Measurements from ENCODE around the gene MROH9. TPM values are rescaled to one million over a fixed set of nuclear protein-coding genes. Genes with fewer than 3 reads are reported as not detected.
"Not testable (repeated sequence)": the region's sequence is repeated elsewhere in the genome, so short reads cannot be mapped to it uniquely, and the experiment has no call there.

Gene MROH9
- total RNA-seq, 1 experiment from 2014 or later = not detected

GRCh38 chr1:170917373-170917772, 18.0 kb upstream of the MROH9 start:
- TF ChIP-seq CTCF (conservative IDR thresholded peaks at IDR 0.05) = no peak
- Histone ChIP-seq H2BK20ac (ENCODE audit: low read depth, low read length, poor library complexity, severe bottlenecking) (no peak overlapping the region), H2BK5ac (ENCODE audit: insufficient read length, low read length) (no peak overlapping the region), H3K4me2 (ENCODE audit: insufficient read depth, insufficient read length, low read length) (no peak overlapping the region), H4K5ac (ENCODE audit: insufficient read length, low read depth, low read length) (peak overlapping the region; percentile 63), H2BK120ac (ENCODE audit: low read depth, low read length, poor library complexity, severe bottlenecking) (no peak overlapping the region), H3K18ac (ENCODE audit: insufficient read length, low read depth, low read length) (no peak overlapping the region), H2BK12ac (ENCODE audit: insufficient read length, low read depth, low read length) (no peak overlapping the region), H3K4ac (ENCODE audit: low read depth, low read length) (no peak overlapping the region), H3K9me3 (ENCODE audit: control insufficient read depth, low read depth, low read length) (no peaks in the 10 kb centered on the region), H3K79me1 (ENCODE audit: insufficient read depth, low read depth, low read length, poor library complexity, severe bottlenecking) (no peaks in the 10 kb centered on the region), H3K9ac (ENCODE audit: extremely low read depth, insufficient read length, low read length) (no peak overlapping the region), H3K4me1 (ENCODE audit: insufficient read depth, low read length) (no peaks in the 10 kb centered on the region), H4K91ac (ENCODE audit: insufficient read length, low read depth, low read length) (no peak overlapping the region), H3K56ac (ENCODE audit: insufficient read length, low read depth, low read length) (no peak overlapping the region), H2AFZ (ENCODE audit: low read length) (no peak overlapping the region), H3K27ac (ENCODE audit: insufficient read length, low read depth, low read length) (no peak overlapping the region), H3K27me3 (ENCODE audit: insufficient read depth, low read length) (no peaks in the 10 kb centered on the region), H4K8ac (replicated peaks; ENCODE audit: insufficient read length, low read depth, low read length) (no peak overlapping the region), H4K20me1 (ENCODE audit: control insufficient read depth, insufficient read depth, insufficient read length) (no peaks in the 10 kb centered on the region), H3K23me2 (ENCODE audit: insufficient read length, low read depth, low read length, poor library complexity, severe bottlenecking) (no peaks in the 10 kb centered on the region), H3T11ph (ENCODE audit: low read length) (no peak overlapping the region), H2AK5ac (ENCODE audit: insufficient read length, low read length) (no peak overlapping the region), H2BK15ac (ENCODE audit: low read depth, low read length) (no peak overlapping the region), H3K79me2 (ENCODE audit: insufficient read depth, low read length) (no peaks in the 10 kb centered on the region), H3K14ac (ENCODE audit: insufficient read depth, low read length) (no peak overlapping the region), H3K23ac (ENCODE audit: insufficient read length, low read depth, low read length) (no peak overlapping the region)
- no peak for DNase-seq
- no peaks in the 10 kb centered on the region for H3K4me1 Mint-ChIP-seq
- no peak overlapping the region for H3K27ac Mint-ChIP-seq
- H3K4me3 Mint-ChIP-seq = no peak overlapping the region
- WGBS (ENCODE audit: extremely low coverage, insufficient read length, low lambda C conversion rate) = no CpG with 5 or more reads among the region's 3 CpGs
- H3K36me3 Mint-ChIP-seq (ENCODE audit: insufficient read depth in 1 of 3, low read depth in 3 of 3) = peaks cover 4 to 14% (median 6%) of the 10 kb centered on the region in 3 experiments; a peak in 6 of 7 replicates
- no peaks in the 10 kb centered on the region; the same call in 1 of the 2 replicates for H3K27me3 Mint-ChIP-seq (ENCODE audit: low read depth)
- peaks cover 20 to 27% of the 10 kb centered on the region in 2 experiments for H3K9me3 Mint-ChIP-seq

DNA sequence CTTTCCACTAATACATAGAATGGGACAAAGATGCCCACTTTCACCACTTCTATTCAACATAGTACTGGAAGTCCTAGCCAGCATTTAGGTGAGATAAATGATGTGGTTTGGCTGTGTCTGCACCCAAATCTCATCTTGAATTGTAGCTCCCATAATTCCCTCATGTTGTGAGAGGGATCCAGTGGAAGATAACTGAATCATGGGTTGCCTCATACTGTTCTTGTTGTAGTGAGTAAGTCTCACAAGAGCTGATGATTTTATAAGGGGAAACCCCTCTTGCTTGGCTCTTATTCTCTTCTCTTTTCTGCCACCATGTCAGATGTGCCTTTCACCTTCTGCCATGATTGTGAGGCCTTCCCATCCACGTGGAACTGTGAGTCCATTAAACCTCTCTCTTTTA, 10.7 kb upstream of the MROH9 start:
- not testable (repeated sequence) for H3K4ac ChIP-seq (ENCODE audit: low read depth, low read length); H3K9ac ChIP-seq (ENCODE audit: extremely low read depth, insufficient read length, low read length); H2AFZ ChIP-seq (ENCODE audit: low read length); H4K20me1 ChIP-seq (ENCODE audit: control insufficient read depth, insufficient read depth, insufficient read length); H4K91ac ChIP-seq (ENCODE audit: insufficient read length, low read depth, low read length); H3K4me3 Mint-ChIP-seq; H3K23ac ChIP-seq (ENCODE audit: insufficient read length, low read depth, low read length); H3K18ac ChIP-seq (ENCODE audit: insufficient read length, low read depth, low read length); H4K8ac ChIP-seq (replicated peaks; ENCODE audit: insufficient read length, low read depth, low read length); H3K9me3 ChIP-seq (ENCODE audit: control insufficient read depth, low read depth, low read length); H3K23me2 ChIP-seq (ENCODE audit: insufficient read length, low read depth, low read length, poor library complexity, severe bottlenecking); H2AK5ac ChIP-seq (ENCODE audit: insufficient read length, low read length); H3K4me1 Mint-ChIP-seq; H3K27me3 ChIP-seq (ENCODE audit: insufficient read depth, low read length); H3K27ac Mint-ChIP-seq; H3K79me2 ChIP-seq (ENCODE audit: insufficient read depth, low read length); DNase-seq; H3K27me3 Mint-ChIP-seq (ENCODE audit: low read depth); H3K79me1 ChIP-seq (ENCODE audit: insufficient read depth, low read depth, low read length, poor library complexity, severe bottlenecking); H3K14ac ChIP-seq (ENCODE audit: insufficient read depth, low read length); H3K4me2 ChIP-seq (ENCODE audit: insufficient read depth, insufficient read length, low read length); H2BK12ac ChIP-seq (ENCODE audit: insufficient read length, low read depth, low read length); H2BK120ac ChIP-seq (ENCODE audit: low read depth, low read length, poor library complexity, severe bottlenecking); H2BK20ac ChIP-seq (ENCODE audit: low read depth, low read length, poor library complexity, severe bottlenecking); H3K4me1 ChIP-seq (ENCODE audit: insufficient read depth, low read length); H3K27ac ChIP-seq (ENCODE audit: insufficient read length, low read depth, low read length); H3K56ac ChIP-seq (ENCODE audit: insufficient read length, low read depth, low read length); H2BK15ac ChIP-seq (ENCODE audit: low read depth, low read length); H4K5ac ChIP-seq (ENCODE audit: insufficient read length, low read depth, low read length); H2BK5ac ChIP-seq (ENCODE audit: insufficient read length, low read length); H3T11ph ChIP-seq (ENCODE audit: low read length)
- no CpG with 5 or more reads among the region's 1 CpG for WGBS (ENCODE audit: extremely low coverage, insufficient read length, low lambda C conversion rate)
- Mint-ChIP-seq H3K36me3 (ENCODE audit: insufficient read depth in 1 of 3, low read depth in 3 of 3) (peaks cover 4 to 14% (median 6%) of the 10 kb centered on the region in 3 experiments; a peak in 5 of 7 replicates), H3K9me3 (peaks cover 20 to 23% of the 10 kb centered on the region in 2 experiments)
